HepG2 (cell line): Measurements from ENCODE around the gene DEFB108B. TPM values are rescaled to one million over a fixed set of nuclear protein-coding genes. Genes with fewer than 3 reads are reported as not detected.
"Not testable (repeated sequence)": the region's sequence is repeated elsewhere in the genome, so short reads cannot be mapped to it uniquely, and the experiment has no call there.

Experiments
- ATAC-seq: fragments of 200-7000 bp; cut with Tn5 transposase; 3 replicates; pipeline ENCODE4 v1.9.1; 2020; ENCODE audit warnings: mild to moderate bottlenecking, moderate library complexity
- BruUV-seq: library from RNA; stranded (reverse); fragments of 400-500 nt; replicated peaks from 2 replicates; lab custom pipeline; 2021; lab: Mats Ljungman, UMichigan
- CTCF ChIA-PET: fragments of 300-600 bp; formaldehyde crosslinking; extraction: SDS; loops from one replicate; lab custom pipeline; 2021; ENCODE audit warnings: low total read pairs, inconsistent platforms, low intra/inter-chr PET ratio; lab: Yijun Ruan, JAX
- POLR2A ChIA-PET: fragments of 350-600 bp; sonication (Branson Sonifier 250); formaldehyde crosslinking; loops from one replicate; lab custom pipeline; 2020; ENCODE audit warnings: antibody characterized with exemption, inconsistent platforms; lab: Yijun Ruan, JAX
- DNase-seq: peaks from one replicate; pipeline ENCODE4 v3.0.0-alpha.2; 2015; ENCODE audit warnings: low spot score
- FAIRE-seq: peaks from 3 replicates; lab custom pipeline; 2011; peaks lifted over from hg19 to GRCh38; lab: Jason Lieb, UNC
- H2AFZ ChIP-seq: one replicate; pipeline ENCODE4 v1.6.1; 2011; ENCODE audit warnings: low read length, inconsistent platforms
- H3K27ac ChIP-seq: fragments of 300-600 bp; 3 replicates; pipeline ENCODE4 v1.8.0; 2011; ENCODE audit warnings: mixed run types, mild to moderate bottlenecking, mixed read lengths, low read length, inconsistent platforms; ENCODE audit not compliant: insufficient read depth; ENCODE audit errors: extremely low read length
- H3K27me3 ChIP-seq, 2 experiments: fragments of 200-600 bp in 1 of 2; 2 replicates in 1 of 2; 3 replicates in 1 of 2; pipeline versions ENCODE4 v1.6.0 to v1.8.0; 2011; ENCODE audit warnings: low read length in 2 of 2, mild to moderate bottlenecking in 2 of 2, moderate library complexity in 2 of 2, inconsistent platforms in 1 of 2; ENCODE audit not compliant: insufficient read depth in 2 of 2, control insufficient read depth in 1 of 2
- H3K36me3 ChIP-seq, 2 experiments: fragments of 200-600 bp in 1 of 2; replicated peaks in 1 of 2; 2 replicates in 1 of 2; 3 replicates in 1 of 2; pipeline versions ENCODE4 v1.5.1 to v1.8.0; 2011; ENCODE audit warnings: low read length in 2 of 2, inconsistent platforms in 1 of 2; ENCODE audit not compliant: insufficient read depth in 2 of 2, control insufficient read depth in 1 of 2
- H3K4me1 ChIP-seq: 2 replicates; pipeline ENCODE4 v1.5.1; 2012; ENCODE audit warnings: low read length, inconsistent platforms; ENCODE audit not compliant: insufficient read depth
- H3K4me2 ChIP-seq: 2 replicates; pipeline ENCODE4 v1.6.0; 2011; ENCODE audit warnings: low read depth, low read length, inconsistent platforms
- H3K4me3 ChIP-seq, 3 experiments: fragments of 200-600 bp in 1 of 3; sonication (generic), shearing (Covaris generic) in 1 of 3; replicated peaks in 1 of 3; 2 replicates each; pipeline ENCODE4 v1.5.1; 2011 to 2016; ENCODE audit warnings: low read length in 3 of 3, inconsistent platforms in 2 of 3, low read depth in 2 of 3, mild to moderate bottlenecking in 2 of 3, control low read depth in 1 of 3, mixed read lengths in 1 of 3; ENCODE audit not compliant: insufficient read depth in 1 of 3
- H3K79me2 ChIP-seq: one replicate; pipeline ENCODE4 v1.6.1; 2011; ENCODE audit warnings: low read length, inconsistent platforms; ENCODE audit not compliant: insufficient read depth
- H3K9ac ChIP-seq: 2 replicates; pipeline ENCODE4 v1.6.0; 2011; ENCODE audit warnings: mild to moderate bottlenecking, low read depth, low read length, inconsistent platforms; ENCODE audit not compliant: insufficient read depth
- H3K9me3 ChIP-seq: 2 replicates; pipeline ENCODE4 v1.5.1; 2012; ENCODE audit warnings: mild to moderate bottlenecking, low read length
- H4K20me1 ChIP-seq: 2 replicates; pipeline ENCODE4 v1.6.0; 2011; ENCODE audit warnings: inconsistent platforms, mild to moderate bottlenecking, low read length, moderate library complexity; ENCODE audit not compliant: insufficient read depth
- WGBS: methylation state at CpG from one replicate; pipeline ENCODE4 v1.1.6; 2017; ENCODE audit warnings: low lambda C conversion rate; 5-methylcytosine and 5-hydroxymethylcytosine counted together
- in situ Hi-C: cut with HindIII; loops from 2 replicates; pipeline ENCODE4 v1.10.0; 2017; ENCODE audit warnings: low pct_unique_long_range_greater_than_20kb; ENCODE audit not compliant: extremely low pct_ligation_motif_present
- intact Hi-C: fragments of 100-400 bp; cut with micrococcal nuclease; formaldehyde crosslinking; loops from one replicate; pipeline ENCODE4 v1.10.0; 2022; ENCODE audit not compliant: unreplicated experiment
- polyA plus RNA-seq, 8 experiments: library from polyadenylated mRNA; depleted of rRNA in 3 of 8; stranded (reverse) in 7 of 8; unstranded in 1 of 8; fragments of >200 nt; fragmentation: Illumina TruSeq in 4 of 8; extraction: Trizol in 4 of 8; gene quantifications; 2 replicates each; pipeline versions ENCODE4 v1.2.1 to v1.2.3, GENCODE V29; 2011 to 2016; ENCODE audit warnings: low read depth in 4 of 8, missing spikeins in 1 of 8, mixed read lengths in 1 of 8; ENCODE audit not compliant: insufficient read depth in 1 of 8
- total RNA-seq, 5 experiments: library from RNA; depleted of rRNA; stranded (reverse); fragments of >200 nt; fragmentation: Illumina TruSeq; extraction: Trizol; gene quantifications; 2 replicates each; pipeline ENCODE4 v1.2.3, GENCODE V29; 2016; ENCODE audit warnings: low read depth in 1 of 5

Gene DEFB108B
- total and polyA plus RNA-seq, 2 of the 13 experiments (the other 11 are each of a cell fraction or from before 2014, with no cell fraction given), result not detected

DNA sequence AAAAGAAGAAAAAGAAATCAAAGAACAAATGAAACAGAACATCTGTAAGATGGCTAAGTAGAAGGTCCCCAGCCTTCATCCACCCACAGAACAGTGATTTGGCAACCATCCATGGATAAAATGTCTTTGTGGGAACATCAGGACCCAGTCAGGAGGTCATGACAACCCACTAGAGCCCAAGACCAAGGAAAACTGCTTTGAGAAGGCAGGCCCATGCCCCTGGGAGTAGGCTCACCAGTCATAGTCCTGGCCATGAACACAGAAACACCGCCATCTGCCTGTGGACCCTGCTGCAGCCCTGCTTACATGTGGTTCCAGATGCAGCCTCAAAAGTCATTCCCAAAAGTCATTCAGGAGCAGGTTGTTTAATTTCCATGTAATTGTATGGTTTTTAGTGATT, 34.2 kb downstream of the DEFB108B start:
- FAIRE-seq, H3K79me2 ChIP-seq, ATAC-seq, H3K9me3 ChIP-seq, CTCF ChIA-PET, H4K20me1 ChIP-seq, H3K36me3 ChIP-seq, H3K4me1 ChIP-seq, in situ Hi-C loops, POLR2A ChIA-PET, BruUV-seq, H2AFZ ChIP-seq, H3K27ac ChIP-seq, H3K27me3 ChIP-seq, DNase-seq, H3K4me2 ChIP-seq, H3K9ac ChIP-seq, H3K4me3 ChIP-seq: not testable (repeated sequence)
- 100% methylated on average over 1 of the region's 1 CpG for WGBS
- intact Hi-C loops, result loop anchor here (10.0 kb wide), 1 partner anchor 58 kb away; the partner anchor contains the start of genes RNF121 and XNDC1N

DNA sequence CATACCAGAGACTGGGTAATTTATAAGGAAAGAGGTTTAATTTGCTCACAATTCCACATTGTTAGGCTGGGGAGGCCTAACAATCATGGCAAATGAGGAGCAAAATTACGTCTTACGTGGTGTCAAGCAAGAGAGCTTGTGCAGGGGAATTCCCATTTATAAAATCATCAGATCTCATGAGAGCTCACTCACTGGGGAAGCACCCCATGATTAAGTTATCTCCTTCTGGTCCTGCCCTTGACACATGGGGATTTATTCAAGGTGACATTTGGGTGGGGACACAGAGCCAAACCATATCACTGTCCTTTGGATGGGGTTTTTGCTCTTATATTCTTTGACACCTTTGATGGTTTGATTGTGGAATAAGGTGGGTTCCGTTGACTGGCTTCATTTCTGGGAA, 36.9 kb downstream of the DEFB108B start:
- intact Hi-C loops, result loop anchor here (10.0 kb wide), 1 partner anchor 55 kb away; the partner anchor contains the start of genes RNF121 and XNDC1N
- CTCF ChIA-PET, H3K79me2 ChIP-seq, H3K36me3 ChIP-seq, ATAC-seq, H3K9ac ChIP-seq, POLR2A ChIA-PET, FAIRE-seq, H3K4me1 ChIP-seq, H3K27ac ChIP-seq, H3K27me3 ChIP-seq, in situ Hi-C loops, H3K4me2 ChIP-seq, H4K20me1 ChIP-seq, DNase-seq, H3K9me3 ChIP-seq, H2AFZ ChIP-seq, H3K4me3 ChIP-seq, BruUV-seq: not testable (repeated sequence)
- WGBS, result 96% methylated on average over 3 of the region's 3 CpGs

DNA sequence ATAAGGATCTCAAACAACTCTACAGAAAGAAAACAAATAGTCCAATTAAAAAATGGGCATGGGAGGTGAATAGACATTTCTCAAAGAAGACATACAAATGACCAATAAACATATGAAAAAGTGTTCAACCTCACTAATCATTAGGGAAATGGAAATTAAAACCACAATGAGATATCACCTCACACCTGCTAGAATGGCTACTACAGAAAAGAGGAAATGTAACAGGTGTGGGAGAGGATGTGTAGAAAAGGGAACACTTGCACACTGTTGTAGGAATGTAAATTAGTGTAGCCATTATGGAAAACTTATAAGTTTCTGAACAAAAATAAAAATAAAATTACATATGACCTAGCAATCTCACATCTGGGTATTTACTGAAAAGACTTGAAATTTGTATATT, 37.7 kb downstream of the DEFB108B start:
- CTCF ChIA-PET, H4K20me1 ChIP-seq, FAIRE-seq, ATAC-seq, H3K27me3 ChIP-seq, H3K9ac ChIP-seq, H3K4me3 ChIP-seq, POLR2A ChIA-PET, H3K36me3 ChIP-seq, H3K9me3 ChIP-seq, H3K4me1 ChIP-seq, BruUV-seq, intact Hi-C loops, in situ Hi-C loops, DNase-seq, H3K4me2 ChIP-seq, H3K79me2 ChIP-seq, H3K27ac ChIP-seq, H2AFZ ChIP-seq: not testable (repeated sequence)

DNA sequence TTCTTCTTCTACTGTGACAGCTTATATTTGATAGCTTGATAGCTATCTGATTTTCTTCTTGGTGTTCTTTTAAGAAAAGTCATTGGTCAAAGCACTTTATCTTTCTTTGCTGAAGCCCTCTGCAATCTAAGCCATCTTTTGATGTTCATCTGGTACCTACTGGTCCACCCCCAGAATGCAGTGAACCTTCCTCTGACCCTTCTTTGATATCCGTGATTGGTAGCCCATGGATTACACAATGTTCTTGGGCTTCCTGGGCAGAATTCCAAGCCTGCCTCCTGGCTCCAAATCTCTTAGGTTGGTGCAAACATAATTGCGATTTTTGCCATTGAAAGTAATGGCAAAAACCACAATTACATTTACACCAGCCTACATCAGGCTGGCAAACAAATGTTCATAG, 43.3 kb downstream of the DEFB108B start:
- ATAC-seq, intact Hi-C loops, H3K79me2 ChIP-seq, H3K9ac ChIP-seq, H3K4me1 ChIP-seq, CTCF ChIA-PET, DNase-seq, in situ Hi-C loops, H3K4me2 ChIP-seq, H3K36me3 ChIP-seq, BruUV-seq, H3K9me3 ChIP-seq, H4K20me1 ChIP-seq, FAIRE-seq, H3K27me3 ChIP-seq, H3K4me3 ChIP-seq, H2AFZ ChIP-seq, H3K27ac ChIP-seq, POLR2A ChIA-PET: not testable (repeated sequence)
- 74% methylated on average over 2 of the region's 2 CpGs for WGBS
